Measurements from ENCODE around the gene HOXA4.

Gene HOXA4

GRCh38 chr7:27117887-27118491 lies 12.6 kb downstream of the HOXA4 start:
- DNase-seq (ENCODE audit: low read depth in 2 of 2), result no peak

GRCh38 chr7:27116962-27117886 lies 13.3 kb downstream of the HOXA4 start:
- DNase-seq (ENCODE audit: low read depth in 2 of 2), result no peak

GRCh38 chr7:27116031-27116961 lies 14.3 kb downstream of the HOXA4 start:
- no peak for DNase-seq (ENCODE audit: low read depth in 2 of 2)

GRCh38 chr7:27115221-27116026 lies 15.1 kb downstream of the HOXA4 start:
- no peak for DNase-seq (ENCODE audit: low read depth in 2 of 2)

- no peak for DNase-seq (ENCODE audit: low read depth in 2 of 2)
Observed at GRCh38 chr7:27114881-27115220, 15.7 kb downstream of the HOXA4 start.

GRCh38 chr7:27113991-27114769 lies 16.4 kb downstream of the HOXA4 start:
- DNase-seq (ENCODE audit: low read depth in 2 of 2), result no peak

GRCh38 chr7:27112955-27113949 lies 17.3 kb downstream of the HOXA4 start:
- no peak for DNase-seq (ENCODE audit: low read depth in 2 of 2)

GRCh38 chr7:27112361-27112760 lies 18.2 kb downstream of the HOXA4 start:
- no peak for DNase-seq (ENCODE audit: low read depth in 2 of 2)

GRCh38 chr7:27111751-27112277 lies 18.7 kb downstream of the HOXA4 start:
- DNase-seq (ENCODE audit: low read depth in 2 of 2), result no peak

- no peak for DNase-seq (ENCODE audit: low read depth in 2 of 2)
Observed at GRCh38 chr7:27111042-27111750, 19.4 kb downstream of the HOXA4 start.

- DNase-seq (ENCODE audit: low read depth in 2 of 2), result no peak
Observed at GRCh38 chr7:27110186-27111031, 20.1 kb downstream of the HOXA4 start.

- no peak for DNase-seq (ENCODE audit: low read depth in 2 of 2)
Observed at GRCh38 chr7:27109466-27110185, 20.9 kb downstream of the HOXA4 start.

GRCh38 chr7:27108390-27109127 lies 22.0 kb downstream of the HOXA4 start:
- DNase-seq (ENCODE audit: low read depth in 2 of 2), result no peak

- DNase-seq (ENCODE audit: low read depth in 2 of 2), result no peak
Observed at GRCh38 chr7:27107391-27108381, 22.9 kb downstream of the HOXA4 start.

GRCh38 chr7:27106901-27107240 lies 23.7 kb downstream of the HOXA4 start:
- DNase-seq (ENCODE audit: low read depth in 2 of 2), result no peak
